NCI-H510A (cell line): Measurements from ENCODE around the gene TMPRSS2.

Experiments
- DNase-seq: peaks from one replicate; lab custom pipeline; 2025; lab: John Stamatoyannopoulos, UW

The TMPRSS2 gene

DNA sequence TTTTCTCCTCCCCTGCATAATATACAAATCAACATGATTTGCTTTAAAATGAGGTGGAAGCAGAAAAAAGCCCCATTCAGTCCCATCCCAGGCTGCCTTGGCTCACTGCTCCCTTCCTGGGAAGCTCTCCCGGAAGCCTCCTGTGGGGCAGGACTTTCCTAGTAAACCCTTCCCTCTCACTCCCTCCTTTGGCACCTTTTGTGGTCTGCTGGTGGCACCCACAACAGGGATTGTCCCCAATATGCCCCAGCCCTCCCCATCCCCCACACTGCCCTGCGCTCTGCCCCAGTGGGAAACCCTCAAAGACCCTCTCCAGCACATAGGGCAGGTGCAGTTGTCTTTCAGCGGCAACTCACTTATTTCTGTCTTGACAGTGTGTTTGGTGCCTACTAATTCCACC lies 1.8 kb upstream of the TMPRSS2 start:
- DNase-seq: no peak

DNA sequence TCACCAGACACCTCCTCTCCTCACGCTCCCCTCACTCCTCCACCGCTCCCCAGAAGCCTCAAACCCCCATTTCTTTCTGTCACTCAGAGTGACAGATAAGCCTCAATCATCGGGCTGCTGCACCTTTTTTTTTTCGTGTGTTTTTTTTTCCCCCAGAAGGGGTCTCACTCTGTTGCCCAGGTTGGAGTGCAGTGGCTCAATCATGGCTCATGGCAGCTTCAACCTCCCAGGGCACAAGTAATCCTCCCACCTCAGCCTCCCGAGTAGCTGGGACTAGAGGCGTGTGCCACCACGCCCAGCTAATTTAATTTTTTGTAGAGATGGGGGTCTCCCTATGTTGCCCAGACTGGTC lies 1.2 kb upstream of the TMPRSS2 start:
- DNase-seq: no peak

DNA sequence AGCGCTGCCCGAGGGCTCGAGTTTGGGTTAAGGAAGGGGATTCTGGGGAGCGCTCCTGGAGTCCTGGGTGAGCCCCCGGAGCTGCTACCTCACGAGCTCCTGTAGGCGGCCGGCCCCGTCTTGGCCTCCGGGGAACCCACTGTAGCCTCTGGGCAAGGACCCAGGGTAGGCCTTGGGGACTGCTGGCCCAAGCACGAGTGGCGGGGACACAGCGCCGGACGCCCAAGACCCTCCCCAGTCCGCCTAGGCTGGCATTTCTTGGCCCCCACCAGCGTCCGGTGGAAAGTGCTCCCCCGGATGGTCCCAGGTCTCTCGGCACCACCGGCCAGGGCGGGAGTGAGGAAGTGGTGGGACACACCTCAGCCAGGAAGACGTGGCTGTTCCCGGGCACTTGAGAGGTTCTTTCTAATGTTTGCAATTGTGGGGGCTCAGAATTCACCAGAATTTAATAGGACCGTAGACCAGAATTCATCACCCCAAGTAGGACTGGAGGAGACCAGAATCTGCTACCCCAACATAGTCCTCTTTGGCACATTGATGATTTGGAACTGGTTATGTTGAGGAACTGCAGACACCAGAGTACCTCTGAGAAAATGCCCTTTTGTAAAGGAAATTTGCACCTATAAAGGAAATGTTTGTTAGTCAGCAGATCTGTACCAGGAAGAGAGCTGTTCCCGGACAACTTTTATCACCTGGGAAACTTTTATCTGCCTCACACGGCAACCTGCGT lies 622 bp upstream of the TMPRSS2 start:
- no peak for DNase-seq

DNA sequence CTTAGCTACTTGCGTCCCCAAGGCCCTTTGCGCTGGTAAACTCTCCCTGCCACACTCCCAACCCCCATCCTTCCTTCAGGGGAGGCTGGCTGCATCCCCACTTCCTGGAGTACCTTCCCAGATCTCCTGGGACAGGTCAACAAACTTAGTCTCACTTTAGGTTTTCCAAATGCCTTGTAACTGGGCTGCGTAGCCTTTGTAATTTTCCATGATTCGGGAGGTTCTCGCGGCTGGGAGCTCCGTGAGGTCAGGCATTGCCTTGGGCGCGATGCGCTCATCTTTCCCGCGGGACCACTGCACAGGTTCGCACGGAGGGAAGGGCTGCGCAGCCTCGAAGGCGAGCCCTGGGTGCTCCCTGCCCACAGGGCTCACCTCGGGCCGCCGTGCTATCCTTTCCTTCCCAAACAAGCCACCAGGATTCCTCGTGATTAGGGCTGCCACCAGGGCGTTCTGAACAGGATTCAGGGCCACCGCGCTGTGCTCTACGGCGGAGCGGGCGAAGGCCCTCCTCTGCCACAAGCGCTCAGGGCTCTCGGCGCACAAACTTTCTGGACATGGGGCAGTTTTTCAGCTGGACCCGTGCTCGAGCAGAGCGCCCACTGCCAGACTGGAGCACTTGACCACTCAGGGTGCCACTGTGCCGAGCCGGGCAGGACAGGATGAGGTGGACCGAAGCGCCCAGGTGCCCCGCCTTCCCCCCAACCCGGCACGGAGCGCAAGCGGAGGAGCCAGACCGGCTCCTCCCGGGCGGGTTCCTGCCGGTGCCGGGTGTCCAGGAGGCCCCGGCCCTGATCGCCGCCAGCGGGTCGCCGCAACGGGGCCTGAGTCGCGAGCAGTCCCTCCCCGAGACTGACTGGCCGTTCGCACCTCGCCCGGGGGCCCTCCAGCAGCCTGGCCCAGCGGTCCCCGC lies 1.1 kb downstream of the TMPRSS2 start:
- no peak for DNase-seq

DNA sequence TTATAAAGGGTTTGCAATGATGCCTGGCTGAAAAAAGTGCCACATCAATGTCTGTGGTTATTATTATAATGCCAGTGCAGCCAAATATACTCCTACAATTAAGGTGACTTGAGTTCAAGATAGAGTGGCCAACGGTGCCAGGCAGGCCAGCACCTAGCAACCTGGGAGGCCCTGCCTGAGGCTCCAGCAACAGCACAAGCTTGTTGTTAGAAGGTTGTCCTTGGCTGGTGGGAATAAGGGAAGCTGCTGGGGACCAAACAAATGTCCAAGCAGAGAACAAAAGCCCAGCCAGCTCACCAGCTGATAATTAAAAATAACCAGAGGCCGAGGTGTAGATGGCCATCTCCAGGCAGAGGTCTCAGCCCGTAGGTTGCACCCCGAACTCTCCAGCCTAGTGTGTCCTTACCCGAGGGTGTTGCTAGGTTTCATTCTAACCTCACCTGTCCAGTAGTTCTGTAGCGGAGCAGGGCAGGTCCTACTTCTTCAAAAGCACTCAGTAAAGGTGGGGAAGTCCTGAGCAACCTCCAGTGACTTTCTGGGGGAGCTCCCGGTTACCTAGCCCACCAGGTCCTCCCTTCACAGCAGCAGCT lies 1.9 kb downstream of the TMPRSS2 start:
- no peak for DNase-seq

DNA sequence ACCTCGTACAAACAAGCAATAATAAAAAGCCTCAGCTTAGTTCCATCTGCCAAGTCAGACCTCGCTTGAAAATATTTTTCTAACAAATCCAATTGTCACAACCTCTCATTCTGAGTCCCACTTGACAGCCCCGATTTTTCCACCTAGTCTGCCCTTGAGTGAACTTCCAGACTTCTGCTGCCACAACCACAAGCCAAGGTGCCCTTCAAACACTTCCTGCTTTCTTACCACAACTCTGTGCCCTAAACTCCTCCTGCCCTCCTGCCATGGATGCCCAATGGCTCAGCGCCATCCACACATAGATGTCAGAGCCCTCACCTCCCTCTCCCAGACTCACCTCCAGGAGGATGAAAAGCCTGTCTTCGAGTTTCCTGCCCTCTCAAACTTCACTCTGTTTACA lies 3.9 kb downstream of the TMPRSS2 start:
- DNase-seq: no peak

DNA sequence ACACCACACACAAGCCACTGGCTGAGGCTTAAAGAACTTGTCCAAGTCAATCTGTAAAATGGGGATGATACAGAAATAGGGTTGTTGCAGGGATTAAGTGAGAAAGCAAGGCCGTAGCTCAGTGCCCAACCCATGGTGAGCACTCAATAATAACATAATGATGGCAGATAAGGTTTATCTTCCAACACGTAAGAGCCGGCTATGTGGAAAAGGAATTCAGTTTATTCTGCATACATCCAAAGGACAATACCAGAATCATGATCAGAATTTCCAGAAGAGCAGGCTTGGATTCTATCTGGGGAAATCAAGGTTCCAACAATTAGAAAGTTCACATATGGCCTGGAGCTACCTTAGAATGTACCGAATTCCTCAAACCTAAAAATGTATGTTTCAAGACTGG lies 4.6 kb downstream of the TMPRSS2 start:
- DNase-seq: no peak

DNA sequence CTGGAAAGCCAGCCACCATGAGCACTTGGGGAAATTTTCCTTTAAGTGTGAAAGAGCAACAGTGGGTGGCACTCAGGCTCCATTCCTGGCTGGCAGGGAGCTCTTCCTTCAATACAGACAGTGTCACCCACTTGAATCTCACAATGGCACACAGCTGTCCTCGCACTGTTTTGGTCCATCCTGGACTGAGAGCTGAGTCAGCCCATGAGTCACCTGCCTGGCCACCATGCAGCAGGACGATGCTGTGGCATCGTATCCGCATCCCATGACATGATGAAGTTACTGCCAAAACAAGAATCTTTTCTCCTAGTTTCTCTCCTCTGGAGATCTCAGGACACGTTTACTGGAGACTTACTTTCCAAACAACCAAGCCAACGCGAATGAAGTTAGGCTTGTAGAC lies 6.0 kb downstream of the TMPRSS2 start:
- DNase-seq: no peak

DNA sequence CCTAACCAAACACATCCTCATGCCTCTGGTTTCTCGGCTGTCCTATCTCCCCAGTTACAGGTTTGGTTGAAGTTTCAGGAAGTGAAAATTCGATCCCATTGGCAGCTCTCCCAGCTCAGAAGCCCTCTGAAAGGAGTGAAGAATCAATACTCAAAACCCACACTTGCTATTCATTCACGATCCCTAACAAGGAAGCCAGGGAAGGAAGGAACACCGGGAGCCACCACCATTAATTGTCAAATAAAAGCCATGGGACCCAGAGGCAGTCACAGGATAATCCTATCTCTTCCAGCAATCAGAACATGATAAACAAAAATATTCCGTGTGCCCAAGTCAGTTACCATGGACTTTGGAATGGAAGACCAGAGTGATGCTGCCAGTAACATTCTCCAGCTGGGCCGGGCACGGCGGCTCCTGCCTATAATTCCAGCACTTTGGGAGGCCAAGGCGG lies 7.0 kb downstream of the TMPRSS2 start:
- DNase-seq: no peak

DNA sequence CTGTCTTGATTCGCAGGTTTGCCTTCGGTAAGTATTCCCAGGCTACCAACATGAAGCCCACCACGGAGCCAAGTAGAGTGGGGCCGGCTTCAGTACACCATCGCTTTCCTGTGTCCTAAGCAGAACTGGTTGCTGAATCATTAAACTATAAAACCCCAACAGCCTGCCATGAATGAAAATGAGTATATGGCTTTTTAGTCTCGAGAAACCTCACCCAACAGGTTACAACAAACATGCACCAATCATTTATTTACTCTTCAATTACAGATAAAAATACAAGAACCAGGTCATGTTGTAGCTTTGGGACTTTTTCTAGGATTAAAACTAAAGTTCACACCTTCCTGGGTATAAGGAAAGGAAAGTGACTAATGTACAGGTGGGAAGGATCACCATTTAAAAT lies 7.6 kb downstream of the TMPRSS2 start:
- DNase-seq: no peak

DNA sequence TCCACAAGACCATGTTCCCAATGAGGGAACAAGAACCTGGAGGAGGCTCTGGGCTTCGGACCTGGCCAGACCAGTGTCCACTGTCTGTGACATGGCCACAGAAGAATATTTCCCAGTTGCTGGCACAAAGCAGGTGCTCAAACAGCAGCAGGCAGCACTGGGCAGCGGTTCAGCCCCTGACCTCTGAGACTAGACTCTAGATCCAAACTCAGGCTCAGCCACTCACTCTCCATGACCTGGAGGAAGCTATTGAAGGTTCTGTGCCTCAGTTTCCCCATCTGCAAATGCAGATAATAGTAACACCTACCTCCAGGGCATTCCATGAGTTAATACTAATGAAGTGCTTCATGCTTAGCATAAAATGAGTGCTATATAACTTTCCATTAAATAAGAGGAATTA lies 8.0 kb downstream of the TMPRSS2 start:
- no peak for DNase-seq

DNA sequence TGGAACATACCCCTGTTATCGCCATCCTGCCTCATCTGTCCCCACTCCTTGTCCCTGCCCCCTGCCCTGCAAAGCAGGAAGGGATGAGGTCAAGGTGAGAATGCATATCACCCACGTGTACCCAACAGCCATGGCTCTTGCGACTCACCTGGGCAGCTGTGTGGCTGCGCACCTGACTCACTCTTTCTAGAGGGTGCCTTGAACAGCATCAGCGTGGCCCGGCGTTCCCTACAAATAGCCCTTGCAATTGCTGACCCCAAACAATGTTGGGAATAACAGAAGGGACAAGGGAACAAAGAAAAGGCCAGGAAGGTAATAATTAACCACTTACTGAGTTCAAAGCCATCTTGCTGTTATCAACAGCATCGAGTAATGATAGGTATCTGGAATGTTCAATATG lies 10.2 kb downstream of the TMPRSS2 start:
- DNase-seq: no peak

DNA sequence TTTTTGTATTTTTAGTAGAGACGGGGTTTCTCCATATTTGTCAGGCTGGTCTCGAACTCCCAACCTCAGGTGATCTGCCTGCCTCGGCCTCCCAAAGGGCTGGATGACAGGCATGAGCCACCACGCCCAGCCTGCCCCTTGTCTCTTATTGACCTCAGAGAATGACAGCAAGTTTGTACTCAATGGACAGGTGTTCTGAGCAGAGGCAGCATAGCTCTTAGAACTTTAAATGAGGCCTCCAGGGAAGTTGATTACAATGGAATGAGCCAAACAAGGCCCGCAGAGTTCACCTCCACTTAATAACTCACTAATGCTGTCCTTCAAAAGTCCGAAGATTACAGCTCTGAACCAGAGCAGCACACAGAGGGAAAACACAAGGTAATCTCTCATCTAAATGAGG lies 10.9 kb downstream of the TMPRSS2 start:
- DNase-seq: no peak

DNA sequence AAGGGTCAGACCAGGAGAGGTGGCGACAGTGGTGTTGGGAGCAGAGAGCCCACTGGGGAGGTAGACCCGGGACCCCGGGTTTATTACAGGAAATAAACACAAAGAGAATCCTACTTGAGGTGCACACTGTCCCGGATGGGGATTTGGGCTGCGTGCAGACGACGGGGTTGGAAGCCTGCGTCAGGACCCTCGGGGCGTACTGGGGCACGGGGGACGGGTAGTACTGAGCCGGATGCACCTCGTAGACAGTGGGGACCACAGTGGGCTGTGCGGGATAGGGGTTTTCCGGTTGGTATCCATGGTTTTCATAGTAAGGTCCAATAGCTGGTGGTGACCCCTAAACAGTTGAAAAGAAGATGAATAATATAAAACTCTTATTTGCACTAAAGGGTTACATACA lies 13.7 kb downstream of the TMPRSS2 start:
- DNase-seq: no peak

DNA sequence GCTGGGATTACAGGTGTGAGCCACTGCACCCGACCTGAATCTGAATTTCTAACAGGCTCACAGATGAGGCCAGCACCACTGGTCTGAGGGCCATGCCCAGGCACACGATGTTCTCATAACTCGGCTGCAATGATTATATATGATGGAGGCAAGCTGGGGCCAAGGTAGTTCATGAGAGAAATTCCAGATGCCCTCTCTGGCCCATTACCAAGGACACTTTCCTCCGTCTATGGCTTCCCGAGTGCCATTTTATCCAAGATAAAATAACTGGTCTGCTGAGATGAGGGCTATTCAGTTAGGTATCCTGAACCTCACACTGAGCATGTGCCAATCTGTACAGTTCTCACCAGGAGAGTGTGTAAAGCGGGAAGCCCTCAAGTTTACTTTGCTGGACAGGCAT lies 16.5 kb downstream of the TMPRSS2 start:
- DNase-seq: no peak

DNA sequence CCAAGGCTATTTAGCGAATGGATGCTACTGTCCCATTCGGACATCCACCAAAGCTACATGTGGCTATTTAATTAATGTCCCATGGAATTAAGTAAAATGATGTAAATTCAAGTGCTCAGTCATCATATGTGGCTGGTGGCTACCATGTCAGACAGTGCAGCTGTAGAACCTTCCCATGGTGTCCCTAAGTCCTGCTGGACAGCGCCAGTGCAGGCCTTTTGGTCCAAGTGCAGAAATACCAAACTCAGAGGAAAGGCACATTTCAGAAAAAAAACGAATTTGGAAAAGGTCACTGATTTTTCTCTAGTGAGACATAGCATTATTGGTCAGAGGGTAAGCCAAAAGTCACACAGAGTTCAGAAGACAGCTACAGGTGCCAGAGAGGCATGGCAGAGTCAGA lies 17.6 kb downstream of the TMPRSS2 start:
- DNase-seq: no peak

DNA sequence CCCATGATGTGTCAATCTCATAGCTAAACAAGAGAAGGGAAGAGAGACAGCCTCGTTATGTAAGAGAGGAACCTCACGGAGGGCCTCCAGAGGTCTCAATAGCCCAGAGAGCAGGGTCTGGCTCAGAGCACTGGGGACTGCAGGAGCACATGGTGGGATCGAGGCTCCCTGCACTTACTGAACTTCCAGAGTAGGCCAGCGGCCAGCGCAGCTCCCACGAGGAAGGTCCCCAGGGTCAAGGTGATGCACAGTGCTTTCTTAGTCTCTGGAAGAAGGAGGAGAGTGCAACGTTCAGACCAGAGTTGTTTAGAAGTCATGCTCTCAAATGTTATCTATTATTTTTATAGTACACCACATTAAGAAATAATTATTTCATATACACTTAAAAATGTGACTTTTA lies 18.6 kb downstream of the TMPRSS2 start:
- DNase-seq: no peak

DNA sequence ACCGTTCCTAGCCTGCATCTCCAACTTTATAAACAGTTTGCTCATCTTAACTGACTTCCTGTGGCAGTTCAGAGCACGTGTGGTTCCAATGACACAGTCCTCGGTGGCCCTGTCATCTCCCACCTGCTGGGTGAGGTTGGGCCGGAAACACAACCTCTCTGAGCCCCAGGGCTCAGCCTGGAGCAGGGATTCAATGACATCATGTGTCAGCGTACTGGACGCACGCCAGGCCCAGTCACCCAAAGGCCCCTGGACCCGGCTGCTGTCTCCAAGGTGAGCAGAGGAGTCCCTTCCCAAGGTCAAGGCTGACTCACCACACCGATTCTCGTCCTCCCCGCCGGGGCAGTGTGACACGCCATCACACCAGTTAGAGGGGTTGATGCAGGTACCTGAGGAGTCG lies 19.9 kb downstream of the TMPRSS2 start:
- no peak for DNase-seq

DNA sequence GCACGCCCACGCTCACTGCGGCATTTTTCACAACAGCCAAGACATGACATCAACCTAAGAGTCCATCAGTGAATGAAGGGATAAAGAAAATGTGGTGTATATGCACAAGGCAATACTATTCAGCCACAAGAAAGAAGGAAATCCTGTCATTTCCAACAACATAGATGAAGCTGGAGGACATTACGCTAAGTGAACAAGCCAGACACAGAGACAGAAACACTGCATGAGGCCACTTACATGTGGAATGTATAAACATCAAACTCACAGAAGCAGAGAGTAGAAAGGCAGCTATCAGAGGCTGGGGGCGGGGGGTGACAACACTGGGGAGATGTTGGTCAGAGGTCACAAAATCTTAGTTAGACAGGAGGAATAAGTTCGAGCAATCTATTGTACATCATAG lies 20.9 kb downstream of the TMPRSS2 start:
- DNase-seq: no peak

DNA sequence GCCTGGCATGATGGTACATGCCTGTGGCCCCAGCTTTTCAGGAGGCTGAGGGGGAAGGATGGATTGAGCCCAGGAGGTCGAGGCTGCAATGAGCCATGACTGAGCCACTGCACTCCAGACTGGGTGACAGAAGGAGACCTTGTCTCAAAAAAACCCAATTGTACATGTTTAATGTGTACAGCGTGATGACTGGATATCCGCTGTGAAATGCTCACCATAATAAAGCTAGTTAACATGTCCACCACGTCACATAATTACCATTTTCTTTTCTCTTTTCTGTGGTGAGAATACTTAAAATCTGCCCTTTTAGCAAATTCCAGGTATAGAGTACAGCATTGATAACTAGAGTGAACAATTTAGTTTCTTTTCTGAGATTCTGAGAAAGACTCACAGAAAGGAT lies 24.0 kb downstream of the TMPRSS2 start:
- DNase-seq: no peak

DNA sequence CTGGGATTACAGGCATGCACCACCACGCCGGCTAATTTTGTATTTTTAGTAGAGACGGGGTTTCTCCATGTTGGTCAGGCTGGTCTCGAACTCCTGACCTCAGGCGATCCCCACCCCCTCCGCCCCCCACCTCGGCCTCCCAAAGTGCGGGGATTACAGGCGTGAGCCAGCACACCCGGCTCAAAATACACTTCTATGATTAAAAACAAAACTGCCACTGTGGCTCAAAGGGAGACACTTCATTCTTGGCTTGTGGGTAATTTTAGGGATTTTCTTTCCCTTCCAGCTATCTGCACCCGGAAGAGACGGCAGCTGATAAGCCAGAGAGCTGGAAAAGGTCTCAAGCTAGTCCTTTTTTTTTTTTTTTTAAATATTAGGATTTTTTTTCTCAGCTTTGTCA lies 24.5 kb downstream of the TMPRSS2 start:
- DNase-seq: no peak

DNA sequence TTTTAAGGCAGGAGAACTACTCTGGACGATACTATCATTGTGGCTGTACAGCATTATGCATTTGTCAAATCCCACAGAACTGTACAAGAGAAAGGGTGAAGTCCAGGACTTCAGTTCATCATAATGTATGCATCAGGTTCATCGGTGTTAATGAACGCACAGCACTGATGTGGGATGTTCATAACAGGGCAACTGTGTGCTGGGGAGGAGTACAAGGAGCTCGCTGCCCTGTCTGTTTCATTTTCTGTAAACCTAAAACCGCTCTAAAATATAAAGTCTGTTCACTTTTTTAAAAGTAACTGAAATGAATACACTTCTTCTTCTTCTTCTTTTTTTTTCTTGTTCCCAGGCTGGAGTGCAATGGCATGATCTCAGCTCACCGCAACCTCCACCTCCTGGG lies 25.0 kb downstream of the TMPRSS2 start:
- DNase-seq: no peak

DNA sequence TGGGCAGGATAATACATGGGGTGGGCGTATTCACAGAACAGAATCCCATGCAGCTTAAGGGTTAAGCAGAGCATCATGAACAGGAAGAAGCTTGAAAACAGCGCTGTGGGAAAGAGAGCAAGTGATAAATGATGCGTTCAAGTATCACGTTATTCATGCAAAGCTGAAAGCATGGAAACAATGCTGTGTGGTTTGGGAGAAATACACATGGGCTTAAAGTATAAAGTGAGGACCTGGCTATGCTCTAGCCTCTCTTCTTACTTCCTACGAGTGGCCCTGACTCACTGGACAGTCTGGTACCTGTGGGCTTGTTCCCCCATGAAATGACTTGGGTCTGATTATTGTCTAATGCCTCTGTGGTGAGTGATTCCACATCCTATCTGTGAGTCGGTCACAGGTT lies 25.7 kb downstream of the TMPRSS2 start:
- no peak for DNase-seq
